MM.1S (cell line): Measurements from ENCODE around the gene CHST15.
A peak's percentile ranks its signal among the peaks of the same experiment; 100 is the strongest.
"Not testable (repeated sequence)": the region's sequence is repeated elsewhere in the genome, so short reads cannot be mapped to it uniquely, and the experiment has no call there.

ENCODE experiments used
- DNase-seq: peaks from one replicate; pipeline ENCODE4 v3.0.0-alpha.2; 2015
- H2AFZ ChIP-seq: fragments of 300-600 bp; sonication (generic); 2 replicates; pipeline ENCODE4 v1.6.0; 2016; ENCODE audit warnings: antibody characterized with exemption, low read length
- H3F3A ChIP-seq: fragments of 300-600 bp; sonication (generic); 2 replicates; pipeline ENCODE4 v1.6.1; 2016; ENCODE audit warnings: mild to moderate bottlenecking, antibody characterized with exemption, low read length, moderate library complexity, mixed read lengths; ENCODE audit not compliant: insufficient read depth
- H3K27ac ChIP-seq: fragments of 300-600 bp; sonication (generic); 2 replicates; pipeline ENCODE4 v1.5.1; 2016; ENCODE audit warnings: mild to moderate bottlenecking, low read length
- H3K27me3 ChIP-seq: fragments of 300-600 bp; sonication (generic); replicated peaks from 2 replicates; pipeline ENCODE4 v1.6.0; 2016; ENCODE audit warnings: low read length; ENCODE audit not compliant: insufficient read depth
- H3K36me3 ChIP-seq: fragments of 300-600 bp; sonication (generic); replicated peaks from 2 replicates; pipeline ENCODE4 v1.6.1; 2016; ENCODE audit warnings: mild to moderate bottlenecking, low read length, mixed read lengths; ENCODE audit not compliant: insufficient read depth
- H3K4me1 ChIP-seq: fragments of 300-600 bp; sonication (generic); 2 replicates; pipeline ENCODE4 v1.6.1; 2016; ENCODE audit warnings: low read length, mixed read lengths
- H3K4me2 ChIP-seq: fragments of 300-600 bp; sonication (generic); 2 replicates; pipeline ENCODE4 v1.6.0; 2016; ENCODE audit warnings: low read depth, low read length
- H3K4me3 ChIP-seq: fragments of 300-600 bp; sonication (generic); 2 replicates; pipeline ENCODE4 v1.5.1; 2016; ENCODE audit warnings: low read length, mixed read lengths
- H3K79me2 ChIP-seq: fragments of 300-600 bp; sonication (generic); 2 replicates; pipeline ENCODE4 v1.6.1; 2016; ENCODE audit warnings: mixed run types, low read length, mixed read lengths
- H3K9ac ChIP-seq: fragments of 300-600 bp; sonication (generic); 2 replicates; pipeline ENCODE4 v1.6.1; 2016; ENCODE audit warnings: low read length, mixed read lengths
- H3K9me2 ChIP-seq: fragments of 300-600 bp; sonication (generic); replicated peaks from 2 replicates; pipeline ENCODE4 v1.6.1; 2016; ENCODE audit warnings: mild to moderate bottlenecking, low read length, mixed read lengths; ENCODE audit not compliant: insufficient read depth
- H3K9me3 ChIP-seq: fragments of 300-600 bp; sonication (generic); replicated peaks from 2 replicates; pipeline ENCODE4 v1.6.1; 2016; ENCODE audit warnings: mild to moderate bottlenecking, low read length, mixed read lengths; ENCODE audit not compliant: insufficient read depth
- H4K20me1 ChIP-seq: fragments of 300-600 bp; sonication (generic); 2 replicates; pipeline ENCODE4 v1.6.1; 2016; ENCODE audit warnings: mild to moderate bottlenecking, low read length, moderate library complexity, mixed read lengths; ENCODE audit not compliant: insufficient read depth
- CTCF ChIP-seq: fragments of 300-600 bp; sonication (generic); IDR thresholded peaks from 2 replicates; pipeline ENCODE4 v1.5.1; 2016; ENCODE audit warnings: antibody characterized with exemption, low read length, mixed read lengths
- EZH2 ChIP-seq: fragments of 300-600 bp; sonication (generic); optimal IDR thresholded peaks from 2 replicates; pipeline ENCODE3; 2017; ENCODE audit warnings: low read depth, mild to moderate bottlenecking, antibody characterized with exemption, low read length, mixed read lengths
- EZH2phosphoT487 ChIP-seq: fragments of 300-600 bp; sonication (generic); IDR thresholded peaks from 2 replicates; pipeline ENCODE4 v1.6.1; 2018; ENCODE audit warnings: antibody characterized with exemption, low read length

CHST15 gene

GRCh38 chr10:124096494-124096893, 3.1 kb upstream of the CHST15 start:
- no peaks in the 10 kb centered on the region for H3K9me3 ChIP-seq
- TF ChIP-seq EZH2 (no peak), CTCF (no peak), EZH2phosphoT487 (no peak)
- H3K4me2 ChIP-seq: no peak overlapping the region
- H3K4me1 ChIP-seq: peaks cover 18% of the 10 kb centered on the region; the same call in 1 of the 2 replicates
- peaks cover 24% of the 10 kb centered on the region for H3F3A ChIP-seq
- no peak overlapping the region for H3K4me3 ChIP-seq
- no peak overlapping the region for H3K27ac ChIP-seq
- H2AFZ ChIP-seq: no peak overlapping the region
- no peak overlapping the region for H3K9ac ChIP-seq
- no peaks in the 10 kb centered on the region for H3K9me2 ChIP-seq
- no peaks in the 10 kb centered on the region for H3K36me3 ChIP-seq
- H3K79me2 ChIP-seq: peaks cover 25% of the 10 kb centered on the region
- no peaks in the 10 kb centered on the region for H4K20me1 ChIP-seq
- no peak for DNase-seq
- no peaks in the 10 kb centered on the region for H3K27me3 ChIP-seq

GRCh38 chr10:124095801-124096200, 2.4 kb upstream of the CHST15 start:
- H3K27me3 ChIP-seq, H3K9me3 ChIP-seq, H4K20me1 ChIP-seq, H3K9me2 ChIP-seq, H3K4me3 ChIP-seq, H3K4me2 ChIP-seq, H3K27ac ChIP-seq, H3K36me3 ChIP-seq, H2AFZ ChIP-seq, H3K9ac ChIP-seq, DNase-seq: not testable (repeated sequence)
- Histone ChIP-seq H3F3A (peaks cover 31% of the 10 kb centered on the region), H3K4me1 (peaks cover 18% of the 10 kb centered on the region; the same call in 1 of the 2 replicates), H3K79me2 (peaks cover 32% of the 10 kb centered on the region)

GRCh38 chr10:124095096-124095495, 1.7 kb upstream of the CHST15 start:
- no peaks in the 10 kb centered on the region for H3K36me3 ChIP-seq
- peak overlapping the region; percentile 85 for H3K4me2 ChIP-seq
- peak overlapping the region; percentile 91; the same call in 1 of the 2 replicates for H3K9ac ChIP-seq
- H3K27ac ChIP-seq: no peak overlapping the region; the same call in 1 of the 2 replicates
- no peaks in the 10 kb centered on the region for H3K27me3 ChIP-seq
- H3K9me3 ChIP-seq: no peaks in the 10 kb centered on the region
- H3K9me2 ChIP-seq: no peaks in the 10 kb centered on the region
- DNase-seq: no peak
- peaks cover 37% of the 10 kb centered on the region for H3F3A ChIP-seq
- peak overlapping the region; percentile 95; the same call in 1 of the 2 replicates for H3K4me3 ChIP-seq
- H3K79me2 ChIP-seq: peaks cover 39% of the 10 kb centered on the region
- H3K4me1 ChIP-seq: peaks cover 24% of the 10 kb centered on the region
- no peak overlapping the region for H2AFZ ChIP-seq
- TF ChIP-seq CTCF (no peak), EZH2 (no peak), EZH2phosphoT487 (no peak)
- H4K20me1 ChIP-seq: no peaks in the 10 kb centered on the region

GRCh38 chr10:124094419-124094785, 1.0 kb upstream of the CHST15 start:
- Histone ChIP-seq H3K4me2 (peak overlapping the region; percentile 85), H3K27me3 (no peaks in the 10 kb centered on the region), H3F3A (peaks cover 44% of the 10 kb centered on the region), H3K79me2 (peaks cover 46% of the 10 kb centered on the region), H3K9me2 (no peaks in the 10 kb centered on the region), H3K9ac (peak overlapping the region; percentile 91), H3K9me3 (no peaks in the 10 kb centered on the region), H3K4me1 (peaks cover 26% of the 10 kb centered on the region), H3K4me3 (peak overlapping the region; percentile 95), H3K27ac (peak overlapping the region; percentile 86; the same call in 1 of the 2 replicates), H2AFZ (peak overlapping the region; percentile 57), H3K36me3 (no peaks in the 10 kb centered on the region), H4K20me1 (no peaks in the 10 kb centered on the region)
- TF ChIP-seq CTCF (no peak; the same call in 1 of the 2 replicates), EZH2phosphoT487 (no peak), EZH2 (no peak)
- DNase-seq: peak; percentile 34
